Adrenal gland (tissue), 5 donors: Measurements from ENCODE around the gene PTGER4.

Source experiments
- POLR2A ChIP-seq, 2 donors: fragments of 450-650 bp; IDR thresholded peaks; one replicate each; pipeline ENCODE4 v1.6.1; 2017; ENCODE audit warnings: antibody characterized with exemption in 2 of 2, mild to moderate bottlenecking in 2 of 2, moderate library complexity in 1 of 2
- TF ChIP-seq, protein P1 (sequence below), 6 experiments: fragments of 450-650 bp in 4 of 6; fragments of 200-600 bp in 2 of 6; sonication (generic) in 1 of 6; IDR thresholded peaks; 1 replicate in 5 of 6; 2 replicates in 1 of 6; pipeline versions ENCODE4 v1.5.1 to v1.8.0; 2016 to 2021; ENCODE audit warnings: antibody characterized with exemption in 6 of 6, mild to moderate bottlenecking in 2 of 6, moderate library complexity in 1 of 6
- donor health status: DM: no; HTN: no; CAD: no.

DNA sequence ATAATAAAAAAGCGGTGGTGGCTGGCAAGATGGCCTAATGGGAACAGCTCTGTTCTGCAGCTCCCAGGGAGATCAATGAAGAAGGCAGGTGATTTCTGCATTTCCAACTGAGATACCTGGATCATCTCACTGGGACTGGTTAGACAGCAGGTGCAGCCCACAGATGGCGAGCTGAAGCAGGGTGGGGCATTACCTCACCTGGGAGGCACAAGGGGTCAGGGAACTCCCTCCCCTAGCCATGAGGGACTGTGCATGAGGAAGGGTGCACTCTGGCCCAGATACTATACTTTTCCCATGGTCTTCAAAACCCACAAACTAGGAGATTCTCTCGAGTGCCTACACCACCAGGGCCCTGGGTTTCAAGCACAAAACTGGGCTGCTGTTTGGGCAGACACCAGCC is 45.6 kb upstream of the PTGER4 start:
- TF ChIP-seq, protein P1, sequence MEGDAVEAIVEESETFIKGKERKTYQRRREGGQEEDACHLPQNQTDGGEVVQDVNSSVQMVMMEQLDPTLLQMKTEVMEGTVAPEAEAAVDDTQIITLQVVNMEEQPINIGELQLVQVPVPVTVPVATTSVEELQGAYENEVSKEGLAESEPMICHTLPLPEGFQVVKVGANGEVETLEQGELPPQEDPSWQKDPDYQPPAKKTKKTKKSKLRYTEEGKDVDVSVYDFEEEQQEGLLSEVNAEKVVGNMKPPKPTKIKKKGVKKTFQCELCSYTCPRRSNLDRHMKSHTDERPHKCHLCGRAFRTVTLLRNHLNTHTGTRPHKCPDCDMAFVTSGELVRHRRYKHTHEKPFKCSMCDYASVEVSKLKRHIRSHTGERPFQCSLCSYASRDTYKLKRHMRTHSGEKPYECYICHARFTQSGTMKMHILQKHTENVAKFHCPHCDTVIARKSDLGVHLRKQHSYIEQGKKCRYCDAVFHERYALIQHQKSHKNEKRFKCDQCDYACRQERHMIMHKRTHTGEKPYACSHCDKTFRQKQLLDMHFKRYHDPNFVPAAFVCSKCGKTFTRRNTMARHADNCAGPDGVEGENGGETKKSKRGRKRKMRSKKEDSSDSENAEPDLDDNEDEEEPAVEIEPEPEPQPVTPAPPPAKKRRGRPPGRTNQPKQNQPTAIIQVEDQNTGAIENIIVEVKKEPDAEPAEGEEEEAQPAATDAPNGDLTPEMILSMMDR (IDR thresholded peaks at IDR 0.05), result no peak
- TF ChIP-seq POLR2A (IDR thresholded peaks at IDR 0.05), result no peak
